Skeletal muscle tissue (tissue), 4 donors: ENCODE results near the gene EEA1. TPM values are rescaled to one million over a fixed set of nuclear protein-coding genes. Genes with fewer than 3 reads are reported as not detected.

Experiments used
- H3K27ac ChIP-seq: one replicate; pipeline ENCODE4 v1.7.0; 2013; ENCODE audit warnings: mild to moderate bottlenecking, low read depth, low read length, inconsistent platforms
- H3K27me3 ChIP-seq, 3 donors: one replicate each; pipeline ENCODE4 v1.7.0; 2013; ENCODE audit warnings: low read length in 3 of 3; ENCODE audit not compliant: control insufficient read depth in 3 of 3, insufficient read depth in 3 of 3
- H3K36me3 ChIP-seq, 3 donors: one replicate each; pipeline ENCODE4 v1.7.0; 2013; ENCODE audit warnings: low read length in 3 of 3; ENCODE audit not compliant: control insufficient read depth in 3 of 3, insufficient read depth in 3 of 3
- H3K4me1 ChIP-seq, 3 donors: one replicate each; pipeline ENCODE4 v1.7.0; 2013; ENCODE audit warnings: low read length in 3 of 3, mild to moderate bottlenecking in 3 of 3; ENCODE audit not compliant: control insufficient read depth in 3 of 3, insufficient read depth in 3 of 3
- H3K4me3 ChIP-seq, 3 donors: one replicate each; pipeline ENCODE4 v1.7.0; 2013; ENCODE audit warnings: low read length in 3 of 3
- H3K9ac ChIP-seq, 3 donors: one replicate each; pipeline ENCODE4 v1.7.0; 2013; ENCODE audit warnings: low read length in 3 of 3, mild to moderate bottlenecking in 3 of 3, moderate library complexity in 2 of 3, low read depth in 1 of 3
- H3K9me3 ChIP-seq, 3 donors: one replicate each; pipeline ENCODE4 v1.7.0; 2013; ENCODE audit warnings: low read length in 3 of 3; ENCODE audit not compliant: control insufficient read depth in 3 of 3
- total RNA-seq: library from RNA; depleted of rRNA; stranded (reverse); fragments of >200 nt; gene quantifications from one replicate; pipeline ENCODE4 v1.2.3, GENCODE V29; 2014
- donor health status: Osteomylitis.

The EEA1 gene
- total RNA-seq, 1 donor from 2014 or later, result 9.4 TPM

GRCh38 chr12:92863251-92863650 is 65.8 kb downstream of the EEA1 start:
- peaks cover 0 to 10% (median 5%) of the 10 kb centered on the region in 3 donors for H3K36me3 ChIP-seq
- H3K27ac ChIP-seq, result no peak overlapping the region
- no peak overlapping the region for H3K9ac ChIP-seq
- H3K9me3 ChIP-seq, result no peaks in the 10 kb centered on the region
- peaks cover 3 to 18% (median 5%) of the 10 kb centered on the region in 3 donors for H3K4me1 ChIP-seq
- no peaks in the 10 kb centered on the region for H3K27me3 ChIP-seq
- no peak overlapping the region for H3K4me3 ChIP-seq

DNA sequence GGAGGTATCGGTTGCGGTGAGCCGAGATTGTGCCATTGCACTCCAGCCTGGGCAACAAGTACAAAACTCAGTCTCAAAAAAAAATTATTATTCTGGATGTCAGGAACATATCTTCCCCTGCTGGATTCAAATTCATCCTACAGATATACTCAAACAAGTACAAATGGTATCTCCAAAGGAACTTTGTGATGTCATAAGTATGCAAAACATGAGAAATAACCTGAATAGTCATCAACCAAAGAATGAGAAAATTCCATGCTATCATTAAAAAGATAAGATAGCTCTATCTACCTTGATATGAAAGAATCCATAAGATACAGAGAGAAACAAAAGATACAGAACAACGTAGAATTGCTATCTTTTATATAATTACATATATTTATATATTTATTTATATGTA is 67.7 kb downstream of the EEA1 start:
- peaks cover 6 to 21% (median 11%) of the 10 kb centered on the region in 3 donors for H3K36me3 ChIP-seq
- no peak overlapping the region for H3K9ac ChIP-seq

GRCh38 chr12:92860521-92860920 is 68.6 kb downstream of the EEA1 start:
- H3K27me3 ChIP-seq, result no peaks in the 10 kb centered on the region
- no peak overlapping the region for H3K4me3 ChIP-seq
- H3K9ac ChIP-seq, result no peak overlapping the region
- no peaks in the 10 kb centered on the region for H3K9me3 ChIP-seq
- H3K36me3 ChIP-seq, result peaks cover 6 to 21% (median 11%) of the 10 kb centered on the region in 3 donors
- peaks cover 0 to 13% (median 5%) of the 10 kb centered on the region in 3 donors for H3K4me1 ChIP-seq
- H3K27ac ChIP-seq, result peak overlapping the region; percentile 43

More for the DNA sequence above, 67.7 kb downstream of the EEA1 start:
- Histone ChIP-seq H3K27me3 (no peaks in the 10 kb centered on the region), H3K27ac (peak overlapping the region; percentile 43), H3K9me3 (no peaks in the 10 kb centered on the region), H3K4me1 (peaks cover 0 to 13% (median 5%) of the 10 kb centered on the region in 3 donors), H3K4me3 (no peak overlapping the region)

GRCh38 chr12:92859650-92860386 is 69.3 kb downstream of the EEA1 start:
- Histone ChIP-seq H3K9me3 (no peaks in the 10 kb centered on the region), H3K27me3 (no peaks in the 10 kb centered on the region), H3K36me3 (peaks cover 6 to 21% (median 11%) of the 10 kb centered on the region in 3 donors), H3K4me3 (no peak overlapping the region), H3K4me1 (peaks cover 0 to 13% (median 5%) of the 10 kb centered on the region in 3 donors), H3K9ac (no peak overlapping the region), H3K27ac (peak overlapping the region; percentile 43)

DNA sequence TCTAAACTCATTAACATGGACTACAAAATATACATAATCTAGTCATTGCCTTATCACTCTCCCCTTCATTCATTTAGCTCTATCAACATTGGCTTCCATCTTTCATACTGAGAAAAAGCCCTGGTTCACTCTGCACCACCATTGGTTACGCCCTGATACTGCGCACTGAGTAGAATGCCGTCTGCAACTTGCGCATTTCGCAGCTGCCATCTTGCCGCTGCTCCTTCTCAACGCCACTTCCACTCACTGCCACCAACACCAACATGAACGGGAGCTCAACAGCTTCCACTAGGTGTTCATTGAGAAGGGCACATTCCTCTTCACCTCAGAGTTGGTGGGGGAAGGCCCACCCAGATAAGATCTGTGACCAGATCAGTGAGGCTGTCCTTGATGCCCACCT is 71.3 kb downstream of the EEA1 start:
- no peaks in the 10 kb centered on the region for H3K27me3 ChIP-seq

GRCh38 chr12:92854344-92854743 is 74.8 kb downstream of the EEA1 start:
- peaks cover 6 to 27% (median 22%) of the 10 kb centered on the region in 3 donors for H3K36me3 ChIP-seq

More for the DNA sequence above, 71.3 kb downstream of the EEA1 start:
- Histone ChIP-seq H3K27ac (no peak overlapping the region), H3K9ac (no peak overlapping the region), H3K36me3 (peaks cover 6 to 16% (median 9%) of the 10 kb centered on the region in 3 donors), H3K9me3 (no peaks in the 10 kb centered on the region), H3K4me1 (peaks cover 0 to 13% (median 5%) of the 10 kb centered on the region in 3 donors), H3K4me3 (no peak overlapping the region)

GRCh38 chr12:92848740-92849139 is 80.4 kb downstream of the EEA1 start:
- H3K27me3 ChIP-seq, result no peaks in the 10 kb centered on the region
- no peaks in the 10 kb centered on the region for H3K9me3 ChIP-seq
- H3K36me3 ChIP-seq, result peaks cover 0 to 18% (median 9%) of the 10 kb centered on the region in 3 donors
- H3K9ac ChIP-seq, result no peak overlapping the region
- H3K4me1 ChIP-seq, result no peaks in the 10 kb centered on the region
- no peak overlapping the region for H3K4me3 ChIP-seq
- H3K27ac ChIP-seq, result no peak overlapping the region

More at GRCh38 chr12:92854344-92854743, 74.8 kb downstream of the EEA1 start:
- Histone ChIP-seq H3K4me3 (no peak overlapping the region), H3K4me1 (peaks cover 0 to 4% (median 0%) of the 10 kb centered on the region in 3 donors), H3K27ac (no peak overlapping the region), H3K27me3 (no peaks in the 10 kb centered on the region), H3K9me3 (no peaks in the 10 kb centered on the region), H3K9ac (no peak overlapping the region)

- H3K27ac ChIP-seq, result no peak overlapping the region
- H3K36me3 ChIP-seq, result peaks cover 0 to 18% (median 9%) of the 10 kb centered on the region in 3 donors
- no peak overlapping the region for H3K4me3 ChIP-seq
- H3K9ac ChIP-seq, result no peak overlapping the region
- H3K4me1 ChIP-seq, result no peaks in the 10 kb centered on the region
- no peaks in the 10 kb centered on the region for H3K27me3 ChIP-seq
- no peaks in the 10 kb centered on the region for H3K9me3 ChIP-seq
Measured at GRCh38 chr12:92847368-92847767, 81.7 kb downstream of the EEA1 start.

DNA sequence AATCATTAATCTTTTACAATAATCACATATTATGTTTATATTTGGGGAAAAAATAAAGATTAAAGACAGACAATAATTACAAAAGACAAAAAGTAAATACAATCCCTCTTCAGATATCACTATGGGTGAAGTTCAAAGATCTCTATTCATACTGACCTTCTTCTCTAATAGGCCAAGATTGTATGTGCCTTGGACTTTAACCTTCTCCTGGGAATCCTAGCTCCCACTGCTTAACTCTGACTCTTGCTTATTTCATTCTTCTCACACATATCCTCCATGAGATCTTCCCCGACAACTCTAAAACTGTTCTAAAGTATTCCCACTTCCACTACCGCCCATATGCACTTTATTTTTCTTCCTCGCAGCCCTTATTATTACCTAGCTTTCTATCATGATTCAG is 83.8 kb downstream of the EEA1 start:
- peaks cover 0 to 13% (median 12%) of the 10 kb centered on the region in 3 donors for H3K36me3 ChIP-seq

GRCh38 chr12:92844151-92844763 is 84.8 kb downstream of the EEA1 start:
- no peaks in the 10 kb centered on the region for H3K27me3 ChIP-seq
- H3K4me3 ChIP-seq, result no peak overlapping the region
- H3K27ac ChIP-seq, result no peak overlapping the region
- H3K9me3 ChIP-seq, result no peaks in the 10 kb centered on the region
- H3K36me3 ChIP-seq, result peaks cover 0 to 12% (median 9%) of the 10 kb centered on the region in 3 donors
- no peaks in the 10 kb centered on the region for H3K4me1 ChIP-seq
- no peak overlapping the region for H3K9ac ChIP-seq

More for the DNA sequence above, 83.8 kb downstream of the EEA1 start:
- Histone ChIP-seq H3K4me3 (no peak overlapping the region), H3K27me3 (no peaks in the 10 kb centered on the region), H3K27ac (no peak overlapping the region), H3K4me1 (no peaks in the 10 kb centered on the region), H3K9ac (no peak overlapping the region), H3K9me3 (no peaks in the 10 kb centered on the region)
